GM19438 (cell line): ENCODE results near the gene C10orf90.

ENCODE experiments used
- ATAC-seq: cut with Tn5 transposase; IDR thresholded peaks from one replicate; pipeline ENCODE4 v1.9.1; 2021; ENCODE audit warnings: low read depth; ENCODE audit not compliant: unreplicated experiment

The C10orf90 gene

GRCh38 chr10:126670056-126670894 is at the start of gene C10orf90:
Gene C10orf90, minus strand, starts transcription at chr10:126670693. Its CDS starts 213 bp downstream, at chr10:126670480.
- ATAC-seq = no peak

GRCh38 chr10:126716366-126716765 is 45.9 kb upstream of the C10orf90 start:
- ATAC-seq = no peak

GRCh38 chr10:126713594-126713993 is 43.1 kb upstream of the C10orf90 start:
- no peak for ATAC-seq

GRCh38 chr10:126712681-126713080 is 42.2 kb upstream of the C10orf90 start:
- no peak for ATAC-seq

- ATAC-seq = no peak
These were observed 35.6 kb upstream of the C10orf90 start for GRCh38 chr10:126705951-126706565.

- ATAC-seq = no peak
These were observed 34.6 kb upstream of the C10orf90 start for GRCh38 chr10:126705131-126705530.

GRCh38 chr10:126704649-126705048 is 34.2 kb upstream of the C10orf90 start:
- ATAC-seq = no peak

GRCh38 chr10:126702181-126702580 is 31.7 kb upstream of the C10orf90 start:
- ATAC-seq = no peak

GRCh38 chr10:126701526-126701925 is 31.0 kb upstream of the C10orf90 start:
- ATAC-seq = no peak

- no peak for ATAC-seq
These were observed 26.2 kb upstream of the C10orf90 start for GRCh38 chr10:126696684-126697083.

- no peak for ATAC-seq
These were observed 21.0 kb upstream of the C10orf90 start for GRCh38 chr10:126691456-126691855.

- no peak for ATAC-seq
These were observed 20.0 kb upstream of the C10orf90 start for GRCh38 chr10:126690534-126690933.

- ATAC-seq = no peak
These were observed 19.0 kb upstream of the C10orf90 start for GRCh38 chr10:126689461-126689994.

GRCh38 chr10:126687121-126687606 is 16.7 kb upstream of the C10orf90 start:
- no peak for ATAC-seq

GRCh38 chr10:126686719-126687118 is 16.2 kb upstream of the C10orf90 start:
- no peak for ATAC-seq

- no peak for ATAC-seq
These were observed 15.8 kb upstream of the C10orf90 start for GRCh38 chr10:126686268-126686667.

- ATAC-seq = no peak
These were observed 15.3 kb upstream of the C10orf90 start for GRCh38 chr10:126685756-126686155.

GRCh38 chr10:126684171-126684745 is 13.8 kb upstream of the C10orf90 start:
- ATAC-seq = no peak

GRCh38 chr10:126683466-126683865 is 13.0 kb upstream of the C10orf90 start:
- no peak for ATAC-seq

GRCh38 chr10:126675656-126676438 is 5.4 kb upstream of the C10orf90 start:
- no peak for ATAC-seq
